Osteocyte (in vitro differentiated cells): ENCODE results near the gene NFIB. TPM values are rescaled to one million over a fixed set of nuclear protein-coding genes. Genes with fewer than 3 reads are reported as not detected.

Experiments used
- DNase-seq: peaks from one replicate; pipeline ENCODE4 v3.0.0; 2021; ENCODE audit warnings: mixed read lengths; ENCODE audit not compliant: unreplicated experiment; ENCODE audit errors: extremely low spot score
- H3K27ac Mint-ChIP-seq: one replicate; pipeline ENCODE4 v1.8.0; 2021; ENCODE audit warnings: mild to moderate bottlenecking, mixed read lengths; ENCODE audit not compliant: unreplicated experiment
- H3K27me3 Mint-ChIP-seq: one replicate; pipeline ENCODE4 v1.8.0; 2021; ENCODE audit warnings: mixed read lengths; ENCODE audit not compliant: unreplicated experiment
- H3K36me3 Mint-ChIP-seq: one replicate; pipeline ENCODE4 v1.8.0; 2021; ENCODE audit warnings: mixed read lengths; ENCODE audit not compliant: unreplicated experiment
- H3K4me1 Mint-ChIP-seq: one replicate; pipeline ENCODE4 v1.8.0; 2021; ENCODE audit warnings: mixed read lengths; ENCODE audit not compliant: unreplicated experiment
- H3K4me3 Mint-ChIP-seq: one replicate; pipeline ENCODE4 v1.8.0; 2021; ENCODE audit warnings: mild to moderate bottlenecking, moderate library complexity, mixed read lengths; ENCODE audit not compliant: unreplicated experiment
- H3K9me3 Mint-ChIP-seq: one replicate; pipeline ENCODE4 v1.8.0; 2021; ENCODE audit warnings: mixed read lengths; ENCODE audit not compliant: unreplicated experiment
- CTCF ChIP-seq: fragments of 200-600 bp; sonication (generic); IDR thresholded peaks from 2 replicates; pipeline ENCODE4 v1.5.0; 2021; ENCODE audit warnings: antibody characterized with exemption, mild to moderate bottlenecking, moderate library complexity
- total RNA-seq: library from RNA; stranded (reverse); gene quantifications from 2 replicates; pipeline ENCODE4 v1.2.1, GENCODE V29; 2021

The NFIB gene
- total RNA-seq, 1 donor from 2014 or later = 36.1 TPM

GRCh38 chr9:14197325-14197858, 116.5 kb downstream of the NFIB start:
- no peaks in the 10 kb centered on the region for H3K27me3 Mint-ChIP-seq
- H3K27ac Mint-ChIP-seq = no peak overlapping the region
- TF ChIP-seq CTCF = no peak
- no peaks in the 10 kb centered on the region for H3K36me3 Mint-ChIP-seq
- no peaks in the 10 kb centered on the region for H3K9me3 Mint-ChIP-seq
- DNase-seq = no peak
- no peak overlapping the region for H3K4me3 Mint-ChIP-seq
- peaks cover 18% of the 10 kb centered on the region for H3K4me1 Mint-ChIP-seq

- Mint-ChIP-seq H3K27me3 (no peaks in the 10 kb centered on the region), H3K27ac (no peak overlapping the region), H3K9me3 (no peaks in the 10 kb centered on the region), H3K36me3 (no peaks in the 10 kb centered on the region), H3K4me3 (no peak overlapping the region), H3K4me1 (peaks cover 12% of the 10 kb centered on the region)
- no peak for TF ChIP-seq CTCF
- DNase-seq = no peak
These were observed 120.5 kb downstream of the NFIB start for GRCh38 chr9:14193328-14193990.

- H3K27me3 Mint-ChIP-seq = no peaks in the 10 kb centered on the region
- TF ChIP-seq CTCF = no peak
- no peaks in the 10 kb centered on the region for H3K9me3 Mint-ChIP-seq
- H3K36me3 Mint-ChIP-seq = no peaks in the 10 kb centered on the region
- peaks cover 10% of the 10 kb centered on the region for H3K4me1 Mint-ChIP-seq
- DNase-seq = no peak
- no peak overlapping the region for H3K27ac Mint-ChIP-seq
- no peak overlapping the region for H3K4me3 Mint-ChIP-seq
These were observed 121.4 kb downstream of the NFIB start for GRCh38 chr9:14192556-14192955.

GRCh38 chr9:14191512-14191911, 122.4 kb downstream of the NFIB start:
- no peak for DNase-seq
- Mint-ChIP-seq H3K36me3 (no peaks in the 10 kb centered on the region), H3K4me3 (no peak overlapping the region), H3K4me1 (peaks cover 6% of the 10 kb centered on the region), H3K27me3 (no peaks in the 10 kb centered on the region), H3K9me3 (no peaks in the 10 kb centered on the region), H3K27ac (no peak overlapping the region)
- no peak for TF ChIP-seq CTCF

GRCh38 chr9:14190240-14190639, 123.7 kb downstream of the NFIB start:
- no peak overlapping the region for H3K4me3 Mint-ChIP-seq

More at GRCh38 chr9:14190240-14190639, 123.7 kb downstream of the NFIB start:
- Mint-ChIP-seq H3K36me3 (no peaks in the 10 kb centered on the region), H3K27me3 (no peaks in the 10 kb centered on the region), H3K9me3 (no peaks in the 10 kb centered on the region), H3K4me1 (peaks cover 6% of the 10 kb centered on the region), H3K27ac (no peak overlapping the region)
- DNase-seq = no peak
- no peak for TF ChIP-seq CTCF
